NCI-H2171 treated with DMSO at 0.1 percent for 48 hours (cell line): ENCODE data around the gene YWHAB.

Experiments used
- DNase-seq: peaks from one replicate; lab custom pipeline; 2025; lab: John Stamatoyannopoulos, UW

The YWHAB gene

DNA sequence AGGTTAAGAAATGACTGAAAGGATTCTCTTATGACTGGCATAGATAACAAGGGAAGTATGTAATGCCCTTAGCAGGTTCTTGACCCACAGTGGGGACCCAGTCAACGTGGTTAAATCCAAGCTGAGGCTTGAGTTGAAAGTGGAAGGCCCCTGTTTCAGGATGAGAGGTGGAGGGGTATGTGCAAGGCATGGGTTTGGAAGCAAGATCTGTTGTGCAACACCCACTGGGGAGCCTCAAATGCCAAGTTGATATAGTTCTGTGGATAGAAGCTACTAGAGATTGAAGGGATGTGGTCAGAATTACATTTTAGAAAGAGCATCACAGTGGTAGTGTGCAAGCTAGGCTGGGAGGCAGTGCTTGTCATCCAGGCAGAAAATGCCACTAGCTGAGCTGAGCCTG is 29.4 kb downstream of the YWHAB start:
- DNase-seq = no peak

DNA sequence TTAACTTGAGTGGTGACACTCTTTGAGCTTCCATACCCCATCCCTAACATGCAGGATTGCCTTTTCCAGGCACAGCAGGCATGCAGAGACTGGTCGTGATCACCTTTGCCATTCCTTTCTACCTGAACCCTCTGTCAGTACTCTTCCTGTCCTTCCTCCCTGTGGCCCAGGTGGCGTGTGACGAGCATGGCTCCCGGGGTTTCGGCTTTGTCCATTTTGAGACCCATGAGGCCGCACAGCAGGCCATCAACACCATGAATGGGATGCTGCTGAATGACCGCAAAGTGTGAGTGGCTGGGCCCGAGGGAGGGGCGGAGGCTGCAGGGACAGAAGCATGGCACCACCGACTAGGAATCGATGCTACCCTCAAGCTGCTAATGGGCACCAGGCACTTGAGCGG is 31.1 kb downstream of the YWHAB start:
- no peak for DNase-seq

DNA sequence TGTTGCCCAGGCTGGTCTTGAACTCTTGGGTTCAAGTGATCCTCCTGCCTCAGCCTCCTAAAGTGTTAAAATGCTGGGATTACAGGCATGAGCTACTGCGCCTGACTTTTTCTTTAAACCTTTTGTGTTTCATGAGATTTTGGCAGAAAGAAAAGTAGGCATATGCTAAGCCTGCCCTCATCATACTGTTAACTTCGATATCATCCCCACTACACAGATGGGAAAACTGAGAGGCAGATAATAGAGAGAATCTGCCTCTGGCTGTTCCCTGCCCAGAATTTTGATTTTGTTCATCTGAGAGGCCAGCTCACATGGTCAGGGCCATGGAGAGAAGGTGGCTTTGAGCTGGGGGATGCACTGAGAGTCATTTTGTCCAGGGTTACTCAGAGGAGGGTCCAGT is 31.9 kb downstream of the YWHAB start:
- no peak for DNase-seq

GRCh38 chr20:44918342-44918741 is 32.8 kb downstream of the YWHAB start:
- no peak for DNase-seq

DNA sequence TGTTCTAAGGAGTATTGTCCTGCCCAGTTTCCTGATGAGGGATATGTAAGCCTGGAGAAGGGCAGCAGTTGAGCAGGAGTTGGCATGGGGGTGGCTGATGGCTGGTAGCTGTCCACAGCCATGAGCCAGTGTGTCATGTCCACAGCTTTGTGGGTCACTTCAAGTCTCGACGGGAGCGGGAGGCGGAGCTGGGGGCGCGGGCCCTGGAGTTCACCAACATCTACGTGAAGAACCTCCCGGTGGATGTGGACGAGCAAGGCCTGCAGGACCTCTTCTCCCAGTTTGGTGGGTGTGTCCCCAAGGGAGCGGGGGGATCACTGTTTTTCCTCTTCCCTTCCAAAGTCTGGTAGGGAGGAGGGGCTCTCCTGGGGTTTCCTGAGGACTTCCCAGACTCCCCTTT is 33.3 kb downstream of the YWHAB start:
- no peak for DNase-seq

GRCh38 chr20:44921447-44921846 is 35.9 kb downstream of the YWHAB start:
- no peak for DNase-seq

DNA sequence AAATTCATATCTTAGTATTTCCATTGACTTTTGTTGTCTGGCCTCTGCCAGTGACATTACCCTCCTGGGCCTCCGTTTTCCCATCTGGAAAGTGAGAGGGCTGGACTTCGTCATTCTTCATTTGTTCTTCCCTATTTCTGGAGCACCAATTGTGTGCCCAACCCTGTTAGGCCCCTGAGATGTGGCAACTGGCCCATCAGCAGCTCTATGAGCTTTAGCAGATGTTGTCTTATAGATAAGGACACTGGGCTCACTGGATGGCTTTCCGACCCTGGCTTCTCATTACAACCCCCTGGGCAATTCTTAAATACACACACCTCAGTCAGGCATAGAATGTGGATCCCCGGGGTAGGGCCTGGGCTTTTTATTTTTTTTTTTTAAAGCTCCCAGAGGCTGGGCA is 39.0 kb downstream of the YWHAB start:
- no peak for DNase-seq

DNA sequence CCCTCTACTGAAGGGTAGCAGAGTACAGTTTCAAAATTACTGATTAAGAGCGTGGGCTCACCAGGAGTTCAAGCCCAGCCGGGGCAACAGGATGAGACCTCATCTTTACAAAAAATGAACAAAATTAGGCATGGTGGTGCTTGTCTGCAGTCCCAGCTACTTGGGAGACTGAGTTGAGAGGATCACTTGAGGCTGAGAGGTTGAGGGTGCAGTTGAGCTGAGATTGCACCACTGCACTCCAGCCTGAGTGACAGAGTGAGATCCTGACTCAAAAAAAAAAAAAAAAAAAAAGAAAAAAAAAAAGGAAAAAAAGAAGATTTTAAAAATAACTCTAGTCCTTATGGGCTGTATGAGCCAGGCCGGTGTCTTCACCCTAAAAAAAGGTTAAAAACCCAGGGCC is 43.1 kb downstream of the YWHAB start:
- no peak for DNase-seq

DNA sequence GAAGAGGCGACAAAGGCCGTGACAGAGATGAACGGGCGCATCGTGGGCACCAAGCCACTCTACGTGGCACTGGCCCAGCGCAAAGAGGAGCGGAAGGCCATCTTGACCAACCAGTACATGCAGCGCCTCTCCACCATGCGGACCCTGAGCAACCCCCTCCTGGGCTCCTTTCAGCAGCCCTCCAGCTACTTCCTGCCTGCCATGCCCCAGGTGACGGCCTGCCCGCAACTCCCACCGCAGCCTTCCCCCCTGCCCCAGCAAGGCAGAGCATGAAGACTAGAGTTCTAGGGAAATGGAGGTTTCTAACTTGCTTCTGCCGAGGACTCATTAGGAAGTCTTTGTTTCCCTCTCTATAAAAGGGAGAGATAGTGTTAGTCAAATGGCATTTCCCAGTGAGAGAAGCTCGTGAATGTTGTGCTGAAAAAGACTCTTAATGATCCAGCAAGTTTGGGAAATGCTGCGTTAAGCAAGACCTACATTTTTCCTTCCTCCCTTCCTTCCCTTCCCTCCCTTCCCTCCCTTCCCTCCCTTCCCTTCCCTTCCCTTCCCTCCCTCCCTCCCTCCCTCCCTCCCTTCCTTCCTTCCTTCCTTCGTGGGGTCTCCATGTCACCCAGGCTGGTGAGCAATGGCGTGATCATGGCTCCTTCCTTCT is 45.1 kb downstream of the YWHAB start:
- DNase-seq = no peak

GRCh38 chr20:44931911-44932310 is 46.4 kb downstream of the YWHAB start:
- no peak for DNase-seq

DNA sequence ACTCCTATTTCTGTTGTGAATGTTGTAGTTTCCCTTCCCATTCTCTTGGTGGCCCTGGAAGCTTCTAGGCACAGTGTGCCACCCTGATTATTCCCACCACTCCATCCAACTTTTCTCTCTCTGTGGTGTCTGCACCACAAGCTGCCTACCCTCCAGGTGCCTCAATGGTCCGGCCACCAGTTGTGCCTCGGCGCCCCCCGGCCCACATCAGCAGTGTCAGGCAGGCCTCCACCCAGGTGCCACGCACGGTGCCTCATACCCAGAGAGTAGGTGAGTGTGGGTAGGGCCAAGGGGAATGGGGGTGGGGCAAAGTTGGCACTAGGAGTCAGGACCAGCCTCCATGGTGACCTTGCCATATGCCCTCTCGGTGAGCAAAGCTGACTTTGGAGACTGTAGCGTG is 47.4 kb downstream of the YWHAB start:
- no peak for DNase-seq

- DNase-seq = no peak
These were observed 51.0 kb downstream of the YWHAB start for GRCh38 chr20:44936510-44936909.

- DNase-seq = no peak
These were observed 53.1 kb downstream of the YWHAB start for GRCh38 chr20:44938637-44939036.

DNA sequence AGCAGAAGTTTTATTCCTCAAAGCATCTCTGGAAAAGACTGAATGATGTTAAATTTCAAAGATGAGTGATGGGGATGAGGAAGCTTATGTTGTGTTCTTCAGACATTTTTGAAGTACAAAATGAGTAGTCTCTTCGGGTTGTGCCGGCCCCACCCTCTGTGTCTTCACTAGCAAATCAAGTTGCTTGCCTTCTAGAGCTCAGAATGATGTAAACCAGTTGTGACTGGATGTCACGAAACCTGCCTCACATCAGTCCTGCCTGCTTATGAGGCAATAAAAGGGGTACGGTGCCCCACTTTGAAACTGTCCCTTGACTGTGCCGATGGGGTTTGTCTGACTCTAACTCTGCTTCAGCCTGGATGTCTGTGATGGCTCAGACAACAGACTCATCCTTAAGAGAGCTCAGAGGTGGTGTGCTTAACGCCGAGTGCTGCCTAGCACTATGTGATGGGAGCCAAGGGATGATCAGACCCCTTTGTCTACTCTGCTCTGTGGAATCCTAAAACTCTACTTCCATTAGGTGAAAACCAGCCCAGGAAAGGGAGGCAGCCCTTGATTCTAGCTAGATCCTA is 55.7 kb downstream of the YWHAB start:
- no peak for DNase-seq

- DNase-seq = no peak
These were observed 56.9 kb downstream of the YWHAB start for GRCh38 chr20:44942264-44942973.

DNA sequence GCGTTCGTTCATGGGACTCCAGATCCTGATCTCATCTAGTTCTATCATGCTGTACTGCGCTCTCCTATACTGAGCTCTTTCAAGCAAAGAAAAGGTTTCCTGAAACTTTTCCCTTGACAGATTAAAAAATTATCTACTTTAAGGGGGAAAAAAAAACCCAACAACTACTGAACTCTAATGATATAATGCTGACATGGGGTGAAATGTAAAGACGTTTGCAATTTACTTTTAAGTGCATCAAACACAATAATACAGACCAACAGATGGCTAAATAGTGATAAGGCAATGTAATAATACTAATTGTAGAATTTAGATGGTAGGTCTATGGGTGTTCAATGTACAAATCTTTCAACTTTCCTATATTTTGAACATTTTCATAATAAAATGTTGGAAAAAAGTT is 58.3 kb downstream of the YWHAB start:
- DNase-seq = no peak

DNA sequence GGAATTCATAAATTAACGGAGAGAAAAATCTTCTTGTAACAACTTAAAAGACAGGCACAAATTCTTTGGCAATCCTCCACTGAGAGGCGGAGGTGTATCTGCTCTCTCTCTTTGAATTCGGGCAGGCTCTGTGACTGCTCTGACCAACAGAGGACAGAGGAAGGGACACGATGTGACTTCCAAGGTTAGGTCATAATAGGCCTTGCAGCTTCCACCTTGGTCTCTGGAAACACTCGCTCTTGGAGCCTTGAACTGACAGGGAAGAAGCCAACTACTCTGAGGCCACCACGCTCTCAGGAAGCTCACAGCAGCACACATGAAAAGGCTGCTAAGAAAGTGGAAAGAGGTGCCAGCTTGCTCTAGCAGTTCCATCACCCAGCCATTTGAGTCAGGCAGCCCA is 59.8 kb downstream of the YWHAB start:
- DNase-seq = no peak

GRCh38 chr20:44946271-44946852 is 60.9 kb downstream of the YWHAB start:
- DNase-seq = no peak

- no peak for DNase-seq
These were observed 62.6 kb downstream of the YWHAB start for GRCh38 chr20:44948107-44948506.

GRCh38 chr20:44948513-44948912 is 63.0 kb downstream of the YWHAB start:
- no peak for DNase-seq

DNA sequence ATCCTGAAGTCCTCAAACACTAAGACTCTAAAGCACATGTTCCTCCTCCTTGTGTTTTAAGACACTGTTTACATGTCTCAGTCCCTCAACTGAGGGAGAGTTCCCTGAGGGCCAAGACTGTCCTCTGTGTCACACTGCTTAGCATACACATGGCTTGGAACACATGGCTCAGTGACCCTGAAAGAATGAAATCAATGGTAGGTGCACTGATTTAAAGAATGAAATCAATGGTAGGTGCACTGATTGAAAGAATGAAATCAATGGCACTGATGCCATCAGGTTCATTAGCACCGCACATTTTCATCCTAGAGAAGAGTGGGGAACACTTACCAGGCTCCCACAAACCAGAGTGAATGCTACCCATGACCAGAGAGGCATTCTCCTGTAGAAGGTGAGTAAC is 64.9 kb downstream of the YWHAB start:
- no peak for DNase-seq

- DNase-seq = no peak
These were observed 67.2 kb downstream of the YWHAB start for GRCh38 chr20:44952731-44953130.

GRCh38 chr20:44954211-44954610 is 68.7 kb downstream of the YWHAB start:
- no peak for DNase-seq
